Spleen (tissue), 11 donors: ENCODE measurements around the gene LRFN5. TPM values are rescaled to one million over a fixed set of nuclear protein-coding genes. Genes with fewer than 3 reads are reported as not detected.

Experiments used
- DNase-seq: peaks from one replicate; pipeline ENCODE4 v3.0.0-alpha.2; 2020
- H3K27ac ChIP-seq, 8 donors: fragments of 200-600 bp; sonication (generic) in 7 of 8; 1 replicate in 4 of 8; 2 replicates in 4 of 8; pipeline versions ENCODE4 v1.5.0 to v1.8.0; 2016 to 2021; ENCODE audit warnings: inconsistent platforms in 4 of 8, mild to moderate bottlenecking in 4 of 8, moderate library complexity in 1 of 8
- H3K27me3 ChIP-seq, 7 donors: fragments of 200-600 bp; sonication (generic) in 6 of 7; replicated peaks in 1 of 7; 1 replicate in 4 of 7; 2 replicates in 3 of 7; pipeline versions ENCODE4 v1.5.0 to v1.8.0; 2016 to 2021; ENCODE audit warnings: inconsistent platforms in 3 of 7, mild to moderate bottlenecking in 1 of 7
- H3K36me3 ChIP-seq, 6 donors: fragments of 200-600 bp; sonication (generic) in 5 of 6; 1 replicate in 4 of 6; 2 replicates in 2 of 6; pipeline versions ENCODE4 v1.5.0 to v1.8.0; 2016 to 2021; ENCODE audit warnings: inconsistent platforms in 2 of 6
- H3K4me1 ChIP-seq, 6 donors: fragments of 200-600 bp; sonication (generic) in 5 of 6; 1 replicate in 3 of 6; 2 replicates in 3 of 6; pipeline versions ENCODE4 v1.5.0 to v1.8.0; 2016 to 2021; ENCODE audit warnings: inconsistent platforms in 3 of 6
- H3K4me3 ChIP-seq, 8 donors: fragments of 200-600 bp; sonication (generic) in 7 of 8; 1 replicate in 4 of 8; 2 replicates in 4 of 8; pipeline versions ENCODE4 v1.5.0 to v1.8.0; 2016 to 2021; ENCODE audit warnings: inconsistent platforms in 4 of 8, mild to moderate bottlenecking in 4 of 8, moderate library complexity in 2 of 8
- H3K9me3 ChIP-seq, 8 donors: fragments of 200-600 bp; sonication (generic) in 7 of 8; 1 replicate in 4 of 8; 2 replicates in 4 of 8; pipeline versions ENCODE4 v1.5.0 to v1.8.0; 2016 to 2021; ENCODE audit warnings: inconsistent platforms in 4 of 8
- CTCF ChIP-seq, 11 experiments: fragments of 200-600 bp in 7 of 11; fragments of 450-650 bp in 4 of 11; sonication (generic) in 4 of 11; IDR thresholded peaks in 8 of 11; conservative IDR thresholded peaks in 3 of 11; 1 replicate in 7 of 11; 2 replicates in 4 of 11; pipeline versions ENCODE4 v1.4.0 to v1.8.0; 2016 to 2021; ENCODE audit warnings: antibody characterized with exemption in 11 of 11, inconsistent platforms in 4 of 11, mild to moderate bottlenecking in 1 of 11
- POLR2A ChIP-seq, 3 donors: fragments of 450-650 bp; IDR thresholded peaks; one replicate each; pipeline ENCODE4 v1.5.1; 2017; ENCODE audit warnings: antibody characterized with exemption in 3 of 3, mild to moderate bottlenecking in 1 of 3
- POLR2AphosphoS5 ChIP-seq, 3 donors: sonication (generic); formaldehyde crosslinking; IDR thresholded peaks; one replicate each; pipeline ENCODE4 v1.5.1; 2017; ENCODE audit warnings: antibody characterized with exemption in 3 of 3
- WGBS, 5 donors: extraction: QIAGEN DNeasy Blood & Tissue Kit in 3 of 5; methylation state at CpG; one replicate each; pipeline versions ENCODE4 v1.1.5 to v1.1.7; 2013 to 2018; 5-methylcytosine and 5-hydroxymethylcytosine counted together
- intact Hi-C: fragments of 100-400 bp; cut with DNase I; formaldehyde crosslinking; loops from one replicate; pipeline ENCODE4 v1.15.0; 2023; ENCODE audit warnings: low total_unique reads
- polyA plus RNA-seq, 3 donors: library from polyadenylated mRNA; stranded (reverse); fragments of 200-250 nt; gene quantifications; one replicate each; pipeline ENCODE4 v1.2.1, GENCODE V29; 2013
- total RNA-seq, 7 donors: library from RNA; depleted of rRNA in 3 of 7; stranded (reverse); fragments of >200 nt in 3 of 7; fragmentation: NEBNext Ultra II Directional in 4 of 7; extraction: Animal tissue kit (Norgen Biotek cat#: 25700) in 4 of 7; gene quantifications; one replicate each; pipeline versions ENCODE4 v1.1.0 to v1.2.1, GENCODE V29; 2016 to 2021
- donor health status: healthy with polysubstance abuse.
- donor health status: DM: no; HTN: no; CAD: no; lungs with moderate emphysema.
- donor health status: DM: no; HTN: no; CAD: no.
- donor health status: Bipolar disorder and iron deficiency.
- donor health status: healthy.
- donor health status: DM: no; HTN: no; CAD: no.
- donor health status: DM: yes; HTN: yes; CAD: no.

LRFN5 gene
- total and polyA plus RNA-seq, 10 donors: 0.08 to 3.0 (median 1.4) TPM

GRCh38 chr14:41785696-41786095, 179.0 kb downstream of the LRFN5 start:
- H3K27me3 ChIP-seq: no peaks in the 10 kb centered on the region
- peaks cover 0 to 6% (median 0%) of the 10 kb centered on the region in 6 donors for H3K4me1 ChIP-seq
- no peak for DNase-seq
- TF ChIP-seq POLR2A (IDR thresholded peaks at IDR 0.05) (no peak), CTCF (IDR thresholded peaks at IDR 0.05 in 8 of 11, conservative IDR thresholded peaks at IDR 0.05 in 3 of 11) (no peak), POLR2AphosphoS5 (IDR thresholded peaks at IDR 0.05) (no peak)
- intact Hi-C loops: no loop called here
- WGBS, 5 donors: 79 to 87% (median 82%) methylated on average over 6 of the region's 6 CpGs
- no peak overlapping the region for H3K4me3 ChIP-seq
- H3K9me3 ChIP-seq: no peaks in the 10 kb centered on the region
- H3K36me3 ChIP-seq: no peaks in the 10 kb centered on the region
- no peak overlapping the region for H3K27ac ChIP-seq

GRCh38 chr14:41799817-41800216, 193.1 kb downstream of the LRFN5 start:
- intact Hi-C loops: no loop called here
- H3K9me3 ChIP-seq: peaks cover 0 to 9% (median 0%) of the 10 kb centered on the region in 8 donors
- no peaks in the 10 kb centered on the region for H3K4me1 ChIP-seq
- no peaks in the 10 kb centered on the region for H3K27me3 ChIP-seq
- DNase-seq: no peak
- TF ChIP-seq POLR2A (IDR thresholded peaks at IDR 0.05): no peak
- TF ChIP-seq POLR2AphosphoS5 (IDR thresholded peaks at IDR 0.05): no peak
- no peak overlapping the region for H3K4me3 ChIP-seq
- 75 to 86% (median 82%) methylated on average over 1 of the region's 1 CpG for WGBS, 5 donors
- no peaks in the 10 kb centered on the region for H3K36me3 ChIP-seq
- no peak overlapping the region for H3K27ac ChIP-seq

DNA sequence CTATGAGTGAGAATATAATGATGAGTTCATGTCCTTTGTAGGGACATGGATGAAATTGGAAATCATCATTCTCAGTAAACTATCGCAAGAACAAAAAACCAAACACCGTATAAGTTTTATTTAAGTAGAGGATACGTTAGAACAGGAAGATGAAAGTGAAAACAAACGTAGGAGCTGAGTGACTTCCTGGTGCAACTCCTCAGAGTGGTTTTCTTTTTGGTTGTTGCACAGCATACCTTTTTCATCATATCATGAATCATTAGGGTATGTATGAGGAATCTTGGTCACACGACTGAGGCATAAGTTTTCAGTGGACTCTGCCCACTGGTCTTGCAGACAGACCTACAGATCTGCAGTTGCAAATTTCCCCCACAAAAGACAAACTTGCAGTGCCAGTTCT, 199.0 kb downstream of the LRFN5 start:
- DNase-seq: no peak
- intact Hi-C loops: no loop called here
- H3K36me3 ChIP-seq: no peaks in the 10 kb centered on the region
- no peak overlapping the region for H3K4me3 ChIP-seq
- no peak overlapping the region for H3K27ac ChIP-seq
- H3K9me3 ChIP-seq: peaks cover 0 to 7% (median 0%) of the 10 kb centered on the region in 8 donors
- 71 to 81% (median 75%) methylated on average over 5 of the region's 5 CpGs for WGBS, 5 donors
- no peaks in the 10 kb centered on the region for H3K4me1 ChIP-seq
- H3K27me3 ChIP-seq: no peaks in the 10 kb centered on the region
- TF ChIP-seq POLR2A (IDR thresholded peaks at IDR 0.05): no peak
- no peak for TF ChIP-seq CTCF (IDR thresholded peaks at IDR 0.05 in 8 of 11, conservative IDR thresholded peaks at IDR 0.05 in 3 of 11)
- no peak for TF ChIP-seq POLR2AphosphoS5 (IDR thresholded peaks at IDR 0.05)

- 74 to 89% (median 81%) methylated on average over 5 of the region's 5 CpGs for WGBS, 5 donors
- H3K4me3 ChIP-seq: no peak overlapping the region
- no peak for DNase-seq
- H3K27ac ChIP-seq: no peak overlapping the region
- no peaks in the 10 kb centered on the region for H3K4me1 ChIP-seq
- no peaks in the 10 kb centered on the region for H3K36me3 ChIP-seq
- H3K9me3 ChIP-seq: peaks cover 0 to 7% (median 0%) of the 10 kb centered on the region in 8 donors
- TF ChIP-seq CTCF (IDR thresholded peaks at IDR 0.05 in 8 of 11, conservative IDR thresholded peaks at IDR 0.05 in 3 of 11) (no peak), POLR2AphosphoS5 (IDR thresholded peaks at IDR 0.05) (no peak), POLR2A (IDR thresholded peaks at IDR 0.05) (no peak)
- intact Hi-C loops: no loop called here
- no peaks in the 10 kb centered on the region for H3K27me3 ChIP-seq
These were observed 199.8 kb downstream of the LRFN5 start for GRCh38 chr14:41806366-41806975.
